GM12878 (cell line): ENCODE measurements around the gene GNPTG. TPM values are rescaled to one million over a fixed set of nuclear protein-coding genes. Genes with fewer than 3 reads are reported as not detected.
A peak's percentile ranks its signal among the peaks of the same experiment; 100 is the strongest.

Source experiments
- ATAC-seq: fragments of 200-7000 bp; cut with Tn5 transposase; 3 replicates; pipeline ENCODE4 v1.9.1; 2020; ENCODE audit warnings: mild to moderate bottlenecking, moderate library complexity
- BruUV-seq: library from RNA; stranded (reverse); fragments of 400-500 nt; replicated peaks from 2 replicates; lab custom pipeline; 2021; lab: Mats Ljungman, UMichigan
- CTCF ChIA-PET: fragments of 300-600 bp; sonication (Branson Sonifier 250); formaldehyde crosslinking; extraction: SDS; loops from one replicate; lab custom pipeline; 2021; ENCODE audit warnings: inconsistent platforms; lab: Yijun Ruan, JAX
- POLR2A ChIA-PET: fragments of 350-600 bp; formaldehyde crosslinking; extraction: SDS; loops from one replicate; lab custom pipeline; 2021; ENCODE audit warnings: inconsistent platforms; lab: Charles Lee
- RAD21 ChIA-PET: fragments of 300-600 bp; sonication (Branson Sonifier 250); formaldehyde crosslinking; loops from one replicate; lab custom pipeline; 2023; ENCODE audit warnings: antibody characterized with exemption; ENCODE audit not compliant: unreplicated experiment; lab: Charles Lee
- SMC1A ChIA-PET: fragments of 300-600 bp; sonication (Branson Sonifier 250); formaldehyde crosslinking; loops from one replicate; lab custom pipeline; 2023; ENCODE audit not compliant: unreplicated experiment, uncharacterized antibody; lab: Charles Lee
- DNase-seq: peaks from one replicate; pipeline ENCODE4 v3.0.0-alpha.2; 2011; ENCODE audit warnings: low read depth, low spot score
- FAIRE-seq: peaks from 3 replicates; lab custom pipeline; 2011; peaks lifted over from hg19 to GRCh38; lab: Jason Lieb, UNC
- H2AFZ ChIP-seq: 2 replicates; pipeline ENCODE4 v1.6.0; 2011; ENCODE audit warnings: low read depth, low read length, control low read depth; ENCODE audit not compliant: control insufficient read depth
- H3K27ac ChIP-seq: 2 replicates; pipeline ENCODE4 v1.5.1; 2011; ENCODE audit warnings: control low read depth; ENCODE audit not compliant: control insufficient read depth, insufficient read depth
- H3K27me3 ChIP-seq, 2 experiments: replicated peaks in 1 of 2; 2 replicates each; pipeline versions ENCODE4 v1.6.0 to v1.6.1; 2011; ENCODE audit warnings: low read length in 1 of 2; ENCODE audit not compliant: control insufficient read depth in 2 of 2, insufficient read depth in 2 of 2
- H3K36me3 ChIP-seq, 2 experiments: 2 replicates each; pipeline ENCODE4 v1.5.1; 2011; ENCODE audit warnings: low read length in 1 of 2; ENCODE audit not compliant: control insufficient read depth in 2 of 2, insufficient read depth in 2 of 2
- H3K4me1 ChIP-seq: 2 replicates; pipeline ENCODE4 v1.6.1; 2011; ENCODE audit warnings: mild to moderate bottlenecking, low read length, moderate library complexity, mixed read lengths; ENCODE audit not compliant: control insufficient read depth, insufficient read depth
- H3K4me2 ChIP-seq: 2 replicates; pipeline ENCODE4 v1.6.0; 2011; ENCODE audit warnings: control low read depth; ENCODE audit not compliant: control insufficient read depth, insufficient read depth
- H3K4me3 ChIP-seq: fragments of 200-600 bp; sonication (generic); 2 replicates; pipeline ENCODE4 v1.5.1; 2016
- H3K79me2 ChIP-seq: 2 replicates; pipeline ENCODE4 v1.6.0; 2011; ENCODE audit warnings: low read length; ENCODE audit not compliant: control insufficient read depth, insufficient read depth
- H3K9ac ChIP-seq: 2 replicates; pipeline ENCODE4 v1.8.0; 2011; ENCODE audit warnings: low read length, control low read depth, mixed read lengths; ENCODE audit not compliant: control insufficient read depth, insufficient read depth
- H3K9me3 ChIP-seq: replicated peaks from 3 replicates; pipeline ENCODE4 v1.5.1; 2011; ENCODE audit warnings: mild to moderate bottlenecking, low read length; ENCODE audit not compliant: control insufficient read depth, insufficient read depth
- H4K20me1 ChIP-seq: 2 replicates; pipeline ENCODE4 v1.6.0; 2011; ENCODE audit not compliant: control insufficient read depth, insufficient read depth
- BACH1 ChIP-seq: fragments of 450-650 bp; IDR thresholded peaks from 2 replicates; pipeline ENCODE4 v1.6.1; 2017; ENCODE audit warnings: mild to moderate bottlenecking, borderline replicate concordance
- ESRRA ChIP-seq: IDR thresholded peaks from 2 replicates; pipeline ENCODE4 v1.6.1; 2012; ENCODE audit warnings: mild to moderate bottlenecking, low read length, improper control_type of control experiment
- FOS ChIP-seq: IDR thresholded peaks from 3 replicates; pipeline ENCODE4 v1.6.1; 2011; ENCODE audit warnings: borderline replicate concordance; ENCODE audit not compliant: insufficient read length; ENCODE audit errors: extremely low read depth
- MYB ChIP-seq: fragments of 150-350 bp; IDR thresholded peaks from 2 replicates; pipeline ENCODE4 v1.6.1; 2014; ENCODE audit warnings: mild to moderate bottlenecking, low read depth, low read length, borderline replicate concordance
- MYC ChIP-seq: IDR thresholded peaks from 2 replicates; pipeline ENCODE4 v1.6.1; 2011; ENCODE audit warnings: mild to moderate bottlenecking, low read length, moderate library complexity, inconsistent platforms; ENCODE audit not compliant: insufficient read depth, insufficient replicate concordance, insufficient read length, severe bottlenecking
- PAX8 ChIP-seq: fragments of 450-650 bp; IDR thresholded peaks from 2 replicates; pipeline ENCODE4 v1.6.1; 2017; ENCODE audit warnings: mild to moderate bottlenecking, moderate library complexity
- RCOR1 ChIP-seq: conservative IDR thresholded peaks from 2 replicates; pipeline ENCODE4 v1.6.1; 2012; ENCODE audit warnings: low read depth, low read length, improper control_type of control experiment
- SREBF1 ChIP-seq: IDR thresholded peaks from 2 replicates; pipeline ENCODE4 v1.6.1; 2012; ENCODE audit warnings: mild to moderate bottlenecking, low read length
- TCF3 ChIP-seq: IDR thresholded peaks from 2 replicates; pipeline ENCODE4 v1.6.1; 2012; ENCODE audit warnings: low read depth, mild to moderate bottlenecking, low read length, borderline replicate concordance; ENCODE audit not compliant: insufficient read depth
- TCF7 ChIP-seq: IDR thresholded peaks from 2 replicates; pipeline ENCODE4 v1.6.1; 2014; ENCODE audit warnings: antibody characterized with exemption, borderline replicate concordance
- ZNF24 ChIP-seq: fragments of 450-650 bp; IDR thresholded peaks from 2 replicates; pipeline ENCODE4 v1.6.1; 2017; ENCODE audit warnings: antibody characterized with exemption, mild to moderate bottlenecking
- WGBS: methylation state at CpG from one replicate; pipeline ENCODE4 v1.1.6; 2016; ENCODE audit warnings: low lambda C conversion rate; ENCODE audit not compliant: insufficient replicate concordance, insufficient coverage; ENCODE audit errors: missing lambda C conversion rate; 5-methylcytosine and 5-hydroxymethylcytosine counted together
- in situ Hi-C: fragments of 300-500 bp; cut with MboI; formaldehyde crosslinking; loops from 9 replicates; pipeline ENCODE4 v1.14.3; 2018; ENCODE audit warnings: mixed read lengths
- intact Hi-C: fragments of 100-400 bp; cut with micrococcal nuclease; formaldehyde crosslinking; loops from one replicate; pipeline ENCODE4 v1.14.2; 2022; ENCODE audit not compliant: unreplicated experiment
- polyA plus RNA-seq, 11 experiments: library from polyadenylated mRNA; depleted of rRNA in 4 of 11; unstranded in 6 of 11; stranded (reverse) in 5 of 11; fragments of >200 nt; fragmentation: Nextera tagmentation in 4 of 11; fragmentation: Illumina TruSeq in 1 of 11; extraction: Ambion mirVana in 4 of 11; extraction: Trizol in 1 of 11; gene quantifications; 1 replicate in 1 of 11; 2 replicates in 10 of 11; pipeline versions ENCODE4 v1.2.1 to v1.2.3, GENCODE V29; 2011 to 2016; ENCODE audit warnings: inconsistent platforms in 2 of 11, missing spikeins in 2 of 11, low read depth in 1 of 11
- total RNA-seq, 4 experiments: library from RNA; depleted of rRNA in 3 of 4; stranded (reverse); fragments of >200 nt in 3 of 4; fragmentation: Illumina TruSeq in 1 of 4; extraction: Trizol in 1 of 4; gene quantifications; 2 replicates each; pipeline versions ENCODE4 v1.2.1 to v1.2.3, GENCODE V29; 2013 to 2021

Gene GNPTG
- total and polyA plus RNA-seq, 10 of the 15 experiments (the other 5 are each of a cell fraction or from before 2014, with no cell fraction given): 0.80 to 32.6 (median 20.9) TPM

- Histone ChIP-seq H3K27ac (no peak overlapping the region), H3K79me2 (peaks cover 52% of the 10 kb centered on the region), H3K27me3 (no peaks in the 10 kb centered on the region), H3K4me1 (peaks cover 7% of the 10 kb centered on the region), H3K4me3 (peak overlapping the region; percentile 93; the same call in 1 of the 2 replicates), H2AFZ (no peak overlapping the region), H4K20me1 (peaks cover 35% of the 10 kb centered on the region), H3K9ac (peak overlapping the region; percentile 16; the same call in 1 of the 2 replicates), H3K4me2 (peak overlapping the region; percentile 97), H3K9me3 (no peaks in the 10 kb centered on the region), H3K36me3 (peaks cover 18 to 36% of the 10 kb centered on the region in 2 experiments)
- TF ChIP-seq TCF3: no peak
- no peak for TF ChIP-seq PAX8
- TF ChIP-seq RCOR1: no peak
- no peak for TF ChIP-seq MYC
- TF ChIP-seq ESRRA: no peak
- no peak for TF ChIP-seq MYB
- TF ChIP-seq BACH1: no peak
- no peak for TF ChIP-seq TCF7
- no peak for TF ChIP-seq SREBF1
- TF ChIP-seq FOS: no peak
- no peak for TF ChIP-seq ZNF24
- no peak for DNase-seq
- ATAC-seq: no peak
- SMC1A ChIA-PET: interaction anchor here (0.6 kb wide), 1 partner anchor 17 kb away, joined by 3 read pairs; no protein-coding TSS in a partner anchor
- intact Hi-C loops: no loop called here
- CTCF ChIA-PET: no interaction called here
- WGBS: 77% methylated on average over 16 of the region's 16 CpGs
- FAIRE-seq: no peak
- RAD21 ChIA-PET: no interaction called here
- BruUV-seq: no TSS peak
- in situ Hi-C loops: no loop called here
- POLR2A ChIA-PET: no interaction called here
Observed at GRCh38 chr16:1312467-1312816, 39.3 kb upstream of the GNPTG start.
